ENCODE results near the gene ATP1A2. TPM values are rescaled to one million over a fixed set of nuclear protein-coding genes. Genes with fewer than 3 reads are reported as not detected.

ATP1A2 gene
- total and polyA plus RNA-seq, 2 donors (not counting 1 experiment from before 2014, with no cell fraction given): not detected

DNA sequence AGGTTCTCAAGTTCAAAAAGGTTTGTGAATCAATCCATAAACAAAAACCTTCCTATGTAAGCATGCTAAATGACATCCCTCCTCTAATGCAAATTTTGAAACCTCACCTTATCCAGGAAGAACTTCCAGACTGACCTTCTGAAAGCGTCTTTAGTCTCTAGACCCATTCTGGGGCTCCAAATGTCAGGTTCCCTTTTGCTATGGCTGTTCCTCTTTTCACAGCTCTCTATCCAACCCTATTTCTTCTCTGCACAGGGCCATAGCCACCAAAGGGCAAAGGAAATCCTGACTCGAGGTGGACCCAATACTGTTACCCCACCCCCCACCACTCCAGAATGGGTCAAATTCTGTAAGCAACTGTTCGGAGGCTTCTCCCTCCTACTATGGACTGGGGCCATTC is 39.2 kb downstream of the ATP1A2 start:
- ATAC-seq (ENCODE audit: low read depth): no peak
- H3K27me3 Mint-ChIP-seq: peaks cover 15% of the 10 kb centered on the region
- H3K27ac Mint-ChIP-seq: no peak overlapping the region

DNA sequence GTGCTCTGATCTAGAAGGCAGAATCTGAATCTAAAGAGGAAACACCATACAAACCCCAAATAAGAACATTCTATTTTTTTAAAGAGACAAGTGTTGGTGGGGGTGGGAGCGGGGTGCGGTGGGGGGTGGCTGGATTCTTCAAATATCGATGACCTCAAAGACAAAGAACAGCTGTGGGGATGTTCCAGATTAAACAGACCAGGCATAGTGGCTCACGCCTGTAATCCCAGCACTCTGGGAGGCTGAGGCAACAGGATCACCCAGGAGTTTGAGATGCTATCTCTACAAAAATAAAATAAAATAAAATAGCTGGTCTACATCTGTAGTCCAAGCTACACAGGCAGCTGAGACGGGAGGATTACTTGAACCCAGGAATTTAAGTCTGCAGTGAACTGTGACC is 40.8 kb downstream of the ATP1A2 start:
- intact Hi-C loops (cut with micrococcal nuclease): no loop called here
- Histone ChIP-seq H3K27ac (ENCODE audit: low read length in 2 of 2) (no peak overlapping the region), H3K27me3 (replicated peaks in 1 of 4; ENCODE audit: control extremely low read depth in 1 of 4, control insufficient read depth in 3 of 4, insufficient read depth in 4 of 4, low read length in 3 of 4) (no peaks in the 10 kb centered on the region), H3K79me2 (ENCODE audit: control insufficient read depth, insufficient read depth, low read length) (no peaks in the 10 kb centered on the region), H3K4me1 (ENCODE audit: control insufficient read depth in 2 of 2, insufficient read depth in 2 of 2, low read length in 2 of 2) (no peaks in the 10 kb centered on the region), H3K4me3 (ENCODE audit: control extremely low read depth in 1 of 5, extremely low read depth in 1 of 5, insufficient read depth in 1 of 5, low read depth in 2 of 5, low read length in 4 of 5) (no peak overlapping the region), H4K20me1 (ENCODE audit: control insufficient read depth, insufficient read depth, low read length, poor library complexity, severe bottlenecking) (no peaks in the 10 kb centered on the region), H3K36me3 (replicated peaks in 1 of 2; ENCODE audit: control extremely low read depth in 1 of 2, control insufficient read depth in 1 of 2, extremely low read depth in 1 of 2, insufficient read depth in 2 of 2, low read length in 1 of 2) (no peaks in the 10 kb centered on the region), H3K4me2 (replicated peaks; ENCODE audit: low read depth, low read length, poor library complexity, severe bottlenecking) (no peak overlapping the region), H2AFZ (ENCODE audit: insufficient read depth, low read depth, low read length, poor library complexity, severe bottlenecking) (no peak overlapping the region), H3K9ac (ENCODE audit: low read length) (no peak overlapping the region), H3K9me3 (ENCODE audit: control extremely low read depth in 1 of 3, control insufficient read depth in 2 of 3, insufficient read depth in 1 of 3, low read length in 2 of 3) (no peaks in the 10 kb centered on the region)
- Mint-ChIP-seq H3K4me1 (no peaks in the 10 kb centered on the region), H3K27ac (no peak overlapping the region), H3K4me3 (no peak overlapping the region), H3K9me3 (ENCODE audit: insufficient read depth) (no peaks in the 10 kb centered on the region), H3K27me3 (peaks cover 15% of the 10 kb centered on the region)
- WGBS (ENCODE audit: insufficient coverage): 100% methylated on average over 1 of the region's 5 CpGs
- ATAC-seq (ENCODE audit: low read depth): no peak
- POLR2A ChIA-PET: no interaction called here
- no peak for TF ChIP-seq EZH2 (IDR thresholded peaks at IDR 0.05; ENCODE audit: borderline replicate concordance, insufficient read depth, low read depth, low read length, poor library complexity, severe bottlenecking)
- DNase-seq: no peak
- CTCF ChIA-PET: interaction anchor here (1.0 kb wide), 1 partner anchor 221 kb away, joined by 3 read pairs; no protein-coding TSS in a partner anchor

More for the DNA sequence above, 39.2 kb downstream of the ATP1A2 start:
- Histone ChIP-seq H3K9me3 (ENCODE audit: control extremely low read depth in 1 of 3, control insufficient read depth in 2 of 3, insufficient read depth in 1 of 3, low read length in 2 of 3) (no peaks in the 10 kb centered on the region), H3K27ac (ENCODE audit: low read length in 2 of 2) (no peak overlapping the region), H2AFZ (ENCODE audit: insufficient read depth, low read depth, low read length, poor library complexity, severe bottlenecking) (no peak overlapping the region), H3K36me3 (replicated peaks in 1 of 2; ENCODE audit: control extremely low read depth in 1 of 2, control insufficient read depth in 1 of 2, extremely low read depth in 1 of 2, insufficient read depth in 2 of 2, low read length in 1 of 2) (no peaks in the 10 kb centered on the region), H3K4me3 (ENCODE audit: control extremely low read depth in 1 of 5, extremely low read depth in 1 of 5, insufficient read depth in 1 of 5, low read depth in 2 of 5, low read length in 4 of 5) (no peak overlapping the region), H3K27me3 (replicated peaks in 1 of 4; ENCODE audit: control extremely low read depth in 1 of 4, control insufficient read depth in 3 of 4, insufficient read depth in 4 of 4, low read length in 3 of 4) (no peaks in the 10 kb centered on the region), H3K79me2 (ENCODE audit: control insufficient read depth, insufficient read depth, low read length) (no peaks in the 10 kb centered on the region), H3K9ac (ENCODE audit: low read length) (no peak overlapping the region), H4K20me1 (ENCODE audit: control insufficient read depth, insufficient read depth, low read length, poor library complexity, severe bottlenecking) (no peaks in the 10 kb centered on the region), H3K4me1 (ENCODE audit: control insufficient read depth in 2 of 2, insufficient read depth in 2 of 2, low read length in 2 of 2) (no peaks in the 10 kb centered on the region), H3K4me2 (replicated peaks; ENCODE audit: low read depth, low read length, poor library complexity, severe bottlenecking) (no peak overlapping the region)
- DNase-seq: no peak
- Mint-ChIP-seq H3K9me3 (ENCODE audit: insufficient read depth) (no peaks in the 10 kb centered on the region), H3K4me3 (no peak overlapping the region), H3K4me1 (no peaks in the 10 kb centered on the region)
- 45% methylated on average over 3 of the region's 3 CpGs for WGBS (ENCODE audit: insufficient coverage)
- TF ChIP-seq CTCF (IDR thresholded peaks at IDR 0.05) (no peak), EZH2 (IDR thresholded peaks at IDR 0.05; ENCODE audit: borderline replicate concordance, insufficient read depth, low read depth, low read length, poor library complexity, severe bottlenecking) (no peak)
- ChIA-PET CTCF (no interaction called here), POLR2A (no interaction called here)
- intact Hi-C loops (cut with micrococcal nuclease): no loop called here
